Measurements from ENCODE around the gene ZFP36L2. TPM values are rescaled to one million over a fixed set of nuclear protein-coding genes. Genes with fewer than 3 reads are reported as not detected.

Gene ZFP36L2
- total and polyA plus RNA-seq, 2 donors (not counting 1 experiment from before 2014, with no cell fraction given) = 16.7 to 26.7 TPM

GRCh38 chr2:43186679-43187374 is 39.6 kb downstream of the ZFP36L2 start:
- no peak for TF ChIP-seq CTCF (conservative IDR thresholded peaks at IDR 0.05 in 1 of 2, IDR thresholded peaks at IDR 0.05 in 1 of 2; ENCODE audit: low read depth in 1 of 2, low read length in 2 of 2)
- TF ChIP-seq EZH2 (IDR thresholded peaks at IDR 0.05; ENCODE audit: low read length, missing control alignments) = no peak
- Histone ChIP-seq H3K4me1 (ENCODE audit: control insufficient read depth, extremely low read depth, insufficient read depth, low read length) (peaks cover 4% of the 10 kb centered on the region), H2AFZ (ENCODE audit: low read length) (no peak overlapping the region), H3K27me3 (ENCODE audit: control insufficient read depth, insufficient read depth, low read length) (no peaks in the 10 kb centered on the region), H3K9me3 (ENCODE audit: control insufficient read depth, insufficient read depth, low read depth, low read length) (no peaks in the 10 kb centered on the region), H3K79me2 (ENCODE audit: control insufficient read depth, insufficient read depth, low read length) (no peaks in the 10 kb centered on the region), H3K4me2 (ENCODE audit: extremely low read depth, insufficient read depth, low read length) (no peak overlapping the region), H4K20me1 (ENCODE audit: control insufficient read depth, extremely low read depth, insufficient read depth, low read length) (no peaks in the 10 kb centered on the region), H3K27ac (ENCODE audit: insufficient read depth, low read length) (no peak overlapping the region), H3K36me3 (ENCODE audit: control insufficient read depth, insufficient read depth, low read length) (no peaks in the 10 kb centered on the region), H3K9ac (ENCODE audit: insufficient read depth, low read length) (no peak overlapping the region), H3K4me3 (replicated peaks in 1 of 4; ENCODE audit: control extremely low read depth in 1 of 4, insufficient read depth in 1 of 4, low read depth in 3 of 4, low read length in 4 of 4) (no peak overlapping the region)
- no peak for DNase-seq (ENCODE audit: low read depth in 2 of 2)

GRCh38 chr2:43186321-43186678 is 40.1 kb downstream of the ZFP36L2 start:
- no peak overlapping the region for H2AFZ ChIP-seq (ENCODE audit: low read length)
- H3K4me2 ChIP-seq (ENCODE audit: extremely low read depth, insufficient read depth, low read length) = no peak overlapping the region

GRCh38 chr2:43185146-43185545 is 41.3 kb downstream of the ZFP36L2 start:
- no peak overlapping the region for H3K9ac ChIP-seq (ENCODE audit: insufficient read depth, low read length)
- no peaks in the 10 kb centered on the region for H3K9me3 ChIP-seq (ENCODE audit: control insufficient read depth, insufficient read depth, low read depth, low read length)
- no peaks in the 10 kb centered on the region for H4K20me1 ChIP-seq (ENCODE audit: control insufficient read depth, extremely low read depth, insufficient read depth, low read length)
- peak in 1 of 2 donors; percentile 32 for DNase-seq (ENCODE audit: low read depth in 2 of 2)
- no peaks in the 10 kb centered on the region for H3K79me2 ChIP-seq (ENCODE audit: control insufficient read depth, insufficient read depth, low read length)
- no peaks in the 10 kb centered on the region for H3K36me3 ChIP-seq (ENCODE audit: control insufficient read depth, insufficient read depth, low read length)
- no peak overlapping the region for H3K4me2 ChIP-seq (ENCODE audit: extremely low read depth, insufficient read depth, low read length)
- H3K27me3 ChIP-seq (ENCODE audit: control insufficient read depth, insufficient read depth, low read length) = no peaks in the 10 kb centered on the region
- H3K4me1 ChIP-seq (ENCODE audit: control insufficient read depth, extremely low read depth, insufficient read depth, low read length) = peaks cover 4% of the 10 kb centered on the region
- H3K4me3 ChIP-seq (replicated peaks in 1 of 4; ENCODE audit: control extremely low read depth in 1 of 4, insufficient read depth in 1 of 4, low read depth in 3 of 4, low read length in 4 of 4) = no peak overlapping the region
- no peak overlapping the region for H3K27ac ChIP-seq (ENCODE audit: insufficient read depth, low read length)
- H2AFZ ChIP-seq (ENCODE audit: low read length) = no peak overlapping the region
- TF ChIP-seq CTCF (conservative IDR thresholded peaks at IDR 0.05 in 1 of 2, IDR thresholded peaks at IDR 0.05 in 1 of 2; ENCODE audit: low read depth in 1 of 2, low read length in 2 of 2) (no peak), EZH2 (IDR thresholded peaks at IDR 0.05; ENCODE audit: low read length, missing control alignments) (no peak)

More at GRCh38 chr2:43186321-43186678, 40.1 kb downstream of the ZFP36L2 start:
- Histone ChIP-seq H3K4me3 (replicated peaks in 1 of 4; ENCODE audit: control extremely low read depth in 1 of 4, insufficient read depth in 1 of 4, low read depth in 3 of 4, low read length in 4 of 4) (no peak overlapping the region), H4K20me1 (ENCODE audit: control insufficient read depth, extremely low read depth, insufficient read depth, low read length) (no peaks in the 10 kb centered on the region), H3K4me1 (ENCODE audit: control insufficient read depth, extremely low read depth, insufficient read depth, low read length) (peaks cover 4% of the 10 kb centered on the region), H3K9ac (ENCODE audit: insufficient read depth, low read length) (no peak overlapping the region), H3K36me3 (ENCODE audit: control insufficient read depth, insufficient read depth, low read length) (no peaks in the 10 kb centered on the region), H3K27me3 (ENCODE audit: control insufficient read depth, insufficient read depth, low read length) (no peaks in the 10 kb centered on the region), H3K27ac (ENCODE audit: insufficient read depth, low read length) (no peak overlapping the region), H3K79me2 (ENCODE audit: control insufficient read depth, insufficient read depth, low read length) (no peaks in the 10 kb centered on the region), H3K9me3 (ENCODE audit: control insufficient read depth, insufficient read depth, low read depth, low read length) (no peaks in the 10 kb centered on the region)
- no peak for DNase-seq (ENCODE audit: low read depth in 2 of 2)
- no peak for TF ChIP-seq CTCF (conservative IDR thresholded peaks at IDR 0.05 in 1 of 2, IDR thresholded peaks at IDR 0.05 in 1 of 2; ENCODE audit: low read depth in 1 of 2, low read length in 2 of 2)
- TF ChIP-seq EZH2 (IDR thresholded peaks at IDR 0.05; ENCODE audit: low read length, missing control alignments) = no peak

All from fibroblast of lung (primary cell).